ENCODE data around the gene TLE4.
"Not testable (repeated sequence)": the region's sequence is repeated elsewhere in the genome, so short reads cannot be mapped to it uniquely, and the experiment has no call there.

Gene TLE4

DNA sequence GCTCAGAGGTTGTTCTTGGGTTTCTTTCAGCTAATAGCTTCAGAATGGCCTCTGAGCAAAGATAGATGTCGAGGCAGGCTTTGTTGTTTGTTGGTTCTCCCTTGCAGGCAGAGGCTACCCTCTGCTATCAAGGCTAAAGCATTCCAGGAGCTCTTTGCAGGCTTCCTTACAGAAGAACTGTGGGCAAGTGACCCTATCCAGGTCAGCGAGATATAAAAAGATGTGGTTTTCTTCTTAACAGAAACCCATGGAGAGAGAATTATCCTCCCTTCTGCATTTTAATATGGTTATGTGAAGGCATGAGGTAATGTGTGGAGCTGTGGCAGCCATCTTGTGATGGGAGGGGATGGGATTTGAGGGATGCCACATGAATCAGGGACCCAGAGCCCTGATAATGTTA, 67.0 kb downstream of the TLE4 start:
- no peak for DNase-seq

DNA sequence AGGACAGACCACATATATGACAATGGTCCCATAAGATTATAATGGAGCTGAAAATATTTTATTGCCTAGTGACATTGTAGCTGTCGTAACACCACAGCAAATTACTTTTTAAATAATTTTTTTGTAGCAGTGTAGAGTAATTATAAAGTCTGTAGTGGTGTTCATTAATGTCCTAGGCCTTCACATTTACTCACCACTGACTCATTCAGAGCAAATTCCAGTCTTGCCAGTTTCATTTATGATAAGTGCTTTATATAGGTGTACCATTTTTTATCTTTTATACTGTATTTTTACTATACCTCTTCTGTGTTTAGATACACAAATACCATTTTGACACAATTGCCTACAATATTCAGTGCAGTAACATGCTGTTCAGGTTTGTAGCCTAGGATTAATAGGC, 67.6 kb downstream of the TLE4 start:
- DNase-seq = no peak

DNA sequence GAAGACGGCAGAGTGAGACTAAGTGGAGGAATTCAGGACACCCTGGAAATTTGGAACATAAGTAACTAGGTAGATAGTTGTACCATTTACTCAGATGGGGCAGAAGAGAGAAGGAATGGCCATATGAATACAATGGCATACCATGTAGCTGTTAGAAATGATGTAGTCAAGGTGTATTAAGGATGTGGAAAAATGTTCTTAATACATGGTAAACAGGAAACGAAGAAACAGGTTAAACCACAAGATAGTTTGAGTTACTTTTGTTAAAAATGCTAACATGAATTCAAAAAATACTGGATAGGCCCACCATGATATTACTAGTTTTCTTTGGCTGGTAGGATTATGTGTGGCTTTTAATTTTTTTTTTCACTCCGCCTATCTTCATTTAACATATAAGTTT, 68.3 kb downstream of the TLE4 start:
- DNase-seq = not testable (repeated sequence)

DNA sequence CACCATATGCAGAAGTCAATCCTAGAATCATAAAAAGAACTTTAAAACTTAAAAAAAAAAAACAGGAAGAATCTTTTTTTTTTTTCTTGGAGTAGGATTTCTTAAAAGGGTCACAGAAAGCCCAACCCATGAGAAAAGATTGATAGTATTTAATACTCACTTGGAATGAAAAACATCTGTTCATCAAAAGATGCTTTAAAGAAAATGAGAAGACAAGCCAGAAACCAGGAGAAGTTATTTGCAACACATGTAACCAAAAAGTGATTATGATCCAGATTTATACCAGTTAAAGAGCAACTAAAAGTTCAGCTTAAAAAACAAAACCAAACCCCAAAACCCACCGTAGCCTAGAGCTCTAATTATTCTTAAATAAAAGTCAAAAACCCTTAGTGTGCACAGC, 69.3 kb downstream of the TLE4 start:
- DNase-seq = no peak

DNA sequence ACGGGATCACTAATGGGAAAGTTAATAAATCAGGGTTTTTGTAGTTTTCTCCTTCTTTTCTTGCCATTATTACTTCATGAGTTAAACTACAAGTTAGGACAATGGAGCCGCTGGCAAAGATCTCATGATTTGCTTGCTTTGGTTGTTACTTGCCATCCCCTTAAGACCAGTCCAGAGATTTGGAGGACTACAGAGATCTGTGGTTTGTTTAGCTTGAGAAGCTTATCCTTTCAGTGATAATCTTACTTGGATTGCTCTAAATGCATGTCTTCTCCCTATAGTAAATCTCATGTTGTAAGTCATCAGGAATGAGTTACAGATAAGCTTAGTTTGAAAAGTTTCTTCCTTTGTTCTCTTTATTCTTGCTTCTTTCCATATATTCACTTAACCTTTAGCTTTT, 70.9 kb downstream of the TLE4 start:
- no peak for DNase-seq

DNA sequence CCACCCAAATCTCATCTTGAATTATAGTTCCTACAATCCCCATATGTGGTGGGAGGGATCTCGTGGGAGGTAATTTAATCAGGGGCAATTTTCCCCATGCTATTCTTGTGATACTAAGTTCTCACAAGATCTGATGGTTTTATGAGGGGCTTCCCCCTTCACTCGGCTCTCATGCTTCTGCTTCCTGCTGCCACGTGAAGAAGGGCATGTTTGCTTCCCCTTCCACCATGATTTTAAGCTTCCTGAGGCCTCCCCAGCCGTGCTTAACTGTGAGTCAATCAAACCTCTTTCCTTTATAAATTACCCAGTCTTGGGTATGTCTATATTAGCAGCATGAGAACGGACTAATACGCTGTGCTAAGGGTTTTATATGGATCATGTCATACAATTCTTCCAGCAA, 72.3 kb downstream of the TLE4 start:
- no peak for DNase-seq

DNA sequence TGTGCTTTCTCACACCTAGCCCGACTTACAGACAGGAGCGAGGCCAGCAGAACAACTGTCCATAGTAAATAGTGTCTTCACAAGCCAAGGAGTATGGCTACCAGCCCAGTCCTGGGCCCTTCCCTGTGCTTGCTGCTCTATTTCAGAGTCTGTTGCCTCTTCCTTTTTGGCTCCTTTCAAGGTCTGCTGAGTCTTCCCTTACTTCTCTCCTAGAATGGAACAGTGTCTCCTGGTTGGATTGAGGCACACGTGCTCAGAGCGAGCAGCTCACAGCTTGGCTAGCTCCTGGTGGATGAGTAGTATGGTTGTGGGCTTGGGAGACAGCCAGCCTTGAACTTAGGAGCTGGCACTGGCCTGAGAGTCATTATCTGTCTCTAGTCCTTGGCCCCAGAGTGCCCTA, 72.8 kb downstream of the TLE4 start:
- no peak for DNase-seq

DNA sequence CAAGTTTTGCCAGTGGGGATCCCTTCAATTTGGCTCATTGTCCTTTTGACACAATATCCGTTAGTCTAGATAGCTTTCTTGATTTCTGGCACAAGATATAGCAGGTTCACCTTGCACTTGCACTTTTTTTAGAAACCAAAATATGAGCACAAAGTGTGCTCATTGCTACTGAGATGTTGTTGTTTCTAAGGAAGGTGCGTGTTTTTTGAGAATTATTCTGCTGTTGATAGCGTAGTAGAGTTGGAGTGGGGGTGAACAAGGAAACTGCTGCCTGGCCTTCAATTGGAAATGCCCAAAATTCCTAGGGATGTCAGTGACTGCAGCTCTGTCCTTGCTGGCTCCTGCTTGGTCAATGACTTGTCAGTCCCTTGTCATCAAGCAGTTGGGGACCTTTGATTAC, 73.3 kb downstream of the TLE4 start:
- no peak for DNase-seq

DNA sequence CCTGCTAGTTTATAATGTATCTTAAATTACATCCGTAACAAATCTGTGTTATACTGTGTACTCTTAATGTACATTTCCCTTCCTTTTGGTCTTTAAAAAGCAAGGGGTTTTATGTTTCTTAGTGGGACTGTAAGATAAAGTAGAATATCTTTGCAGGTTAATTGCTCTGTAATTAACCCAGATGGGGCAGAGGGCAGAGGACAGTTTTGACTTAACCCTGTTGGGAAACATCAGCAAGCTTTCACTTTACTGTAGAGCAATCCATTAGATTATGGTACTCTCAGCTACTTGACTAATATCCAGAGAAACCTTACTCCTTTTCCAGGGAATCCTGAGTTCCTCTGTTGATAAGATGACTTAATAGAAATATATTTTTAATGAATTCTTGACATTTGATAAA, 74.3 kb downstream of the TLE4 start:
- DNase-seq = no peak

DNA sequence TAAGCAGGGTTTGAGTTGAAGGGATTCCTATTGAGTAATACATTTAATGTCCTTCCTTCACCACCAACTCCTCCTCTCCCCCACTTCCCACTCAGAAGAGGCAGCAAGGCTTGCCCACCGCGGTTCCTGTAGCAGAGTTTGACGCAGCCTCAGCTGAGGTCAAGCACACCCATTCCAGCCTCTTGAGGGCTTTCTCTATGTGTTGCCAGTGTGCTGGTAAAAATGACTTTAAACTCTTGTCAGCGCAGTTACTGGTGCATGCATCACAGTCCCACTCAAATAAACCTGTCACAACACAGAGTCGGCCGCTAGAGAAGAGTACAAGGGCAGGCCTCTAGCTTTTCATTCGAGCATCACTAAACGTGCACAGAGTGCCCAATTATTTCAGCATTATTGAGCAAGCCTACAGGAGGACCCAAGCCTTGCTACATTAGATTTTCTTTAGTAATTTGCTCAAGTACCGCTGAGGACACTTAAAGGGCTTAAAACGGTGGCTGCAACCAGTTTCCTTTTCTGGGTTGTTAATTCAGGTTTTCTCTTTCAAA, 79.6 kb downstream of the TLE4 start:
- no peak for DNase-seq

DNA sequence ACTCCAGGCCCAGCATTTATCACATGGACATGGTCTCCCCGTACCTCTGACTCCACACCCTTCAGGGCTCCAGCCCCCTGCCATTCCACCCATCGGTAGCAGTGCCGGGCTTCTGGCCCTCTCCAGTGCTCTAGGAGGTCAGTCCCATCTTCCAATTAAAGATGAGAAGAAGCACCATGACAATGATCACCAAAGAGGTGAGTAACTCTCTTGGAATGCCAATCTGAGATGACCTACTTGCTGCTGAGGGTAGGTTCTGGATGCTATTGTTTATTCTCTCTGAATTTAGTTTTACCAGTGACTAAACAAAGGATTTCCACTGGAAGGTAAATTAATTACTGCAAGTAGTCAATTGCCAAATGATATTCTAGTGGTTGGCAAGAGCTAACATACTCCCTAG, 80.8 kb downstream of the TLE4 start:
- no peak for DNase-seq

DNA sequence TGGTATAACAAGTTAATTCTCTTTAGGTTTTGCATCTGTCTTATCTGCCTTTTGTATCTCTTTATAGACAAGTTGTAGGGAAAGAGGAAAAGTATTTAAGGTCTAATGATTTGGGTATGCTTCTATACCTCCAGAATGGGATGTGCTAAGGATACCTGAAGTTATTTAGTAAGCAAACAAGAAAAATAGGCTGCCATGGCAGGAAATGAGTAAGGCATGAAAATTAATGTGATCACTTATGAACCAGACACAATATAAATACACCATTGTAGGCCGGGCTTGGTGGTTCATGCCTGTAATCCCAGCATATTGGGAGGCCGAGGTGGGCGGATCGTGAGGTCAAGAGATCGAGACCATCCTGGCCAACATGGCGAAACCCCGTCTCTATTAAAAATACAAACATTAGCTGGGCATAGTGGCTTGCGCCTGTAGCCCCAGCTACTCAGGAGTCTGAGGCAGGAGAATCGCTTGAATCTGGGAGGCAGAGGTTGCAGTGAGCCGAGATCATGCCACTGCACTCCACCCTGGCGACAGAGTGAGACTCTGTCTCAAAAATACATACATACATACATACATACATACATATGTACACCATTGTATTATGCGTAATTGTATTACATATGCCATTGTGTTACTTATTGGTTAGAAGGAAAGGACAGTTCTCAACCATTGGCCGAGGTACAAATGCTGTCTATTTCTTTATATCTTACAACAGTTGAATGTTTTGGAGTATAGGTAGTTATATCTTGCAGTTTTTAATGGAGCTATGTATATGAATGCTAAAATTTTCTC, 83.0 kb downstream of the TLE4 start:
- DNase-seq = not testable (repeated sequence)

DNA sequence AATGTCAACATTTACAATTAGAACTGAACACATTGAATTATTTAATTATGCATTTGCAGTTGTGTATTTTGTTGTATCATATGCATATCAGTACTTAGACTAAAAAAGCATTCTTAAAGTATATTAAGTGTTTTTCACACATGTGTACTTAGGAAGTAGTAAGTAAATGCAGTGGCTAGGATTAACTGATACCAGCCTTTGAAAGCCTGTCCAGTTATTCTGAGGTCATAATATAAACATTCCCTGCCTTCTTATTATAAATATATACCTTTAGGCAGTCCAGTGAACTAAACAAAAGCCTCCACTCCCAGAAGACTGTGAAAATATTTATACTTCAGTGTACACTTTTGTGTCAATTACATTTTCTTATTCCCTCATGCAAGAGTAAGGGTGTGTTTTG, 83.8 kb downstream of the TLE4 start:
- no peak for DNase-seq

DNA sequence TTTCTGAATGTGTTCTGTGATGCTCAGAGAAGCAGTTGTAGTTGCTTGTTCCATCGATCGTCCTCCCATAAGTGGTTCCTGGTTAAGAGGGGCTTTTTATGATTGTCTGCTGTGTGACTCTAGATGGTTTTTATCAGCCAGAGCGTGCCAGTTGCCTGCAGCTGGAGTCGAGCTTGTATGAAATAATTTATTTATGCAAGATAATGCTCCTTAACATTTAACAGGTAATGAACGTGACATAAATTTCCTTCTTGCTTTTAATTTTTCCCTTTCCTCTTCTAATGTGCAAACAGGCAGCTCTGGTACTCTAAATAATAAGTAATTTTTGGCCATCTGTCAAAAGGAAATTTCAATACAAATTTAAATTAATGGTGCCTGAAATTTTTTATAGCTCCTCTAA, 84.4 kb downstream of the TLE4 start:
- DNase-seq = no peak

DNA sequence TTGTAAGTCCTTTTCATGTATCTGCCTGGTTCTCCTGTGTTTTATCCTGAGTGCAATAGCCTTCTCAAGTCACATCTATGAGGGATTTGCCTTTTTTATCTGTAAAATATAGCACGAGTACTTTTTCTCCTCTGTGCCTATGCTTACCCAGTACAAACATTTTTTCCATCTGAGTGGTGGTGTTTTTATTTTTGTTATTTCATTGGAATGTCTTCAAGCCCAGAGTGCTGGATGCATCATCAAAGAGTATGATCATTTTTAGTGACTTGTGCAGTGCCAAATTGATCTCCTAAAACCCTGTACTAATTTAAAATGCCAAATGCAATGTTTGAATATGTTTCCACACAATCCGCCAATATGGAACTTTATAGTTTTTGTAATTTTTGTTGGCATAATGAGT, 86.1 kb downstream of the TLE4 start:
- no peak for DNase-seq

DNA sequence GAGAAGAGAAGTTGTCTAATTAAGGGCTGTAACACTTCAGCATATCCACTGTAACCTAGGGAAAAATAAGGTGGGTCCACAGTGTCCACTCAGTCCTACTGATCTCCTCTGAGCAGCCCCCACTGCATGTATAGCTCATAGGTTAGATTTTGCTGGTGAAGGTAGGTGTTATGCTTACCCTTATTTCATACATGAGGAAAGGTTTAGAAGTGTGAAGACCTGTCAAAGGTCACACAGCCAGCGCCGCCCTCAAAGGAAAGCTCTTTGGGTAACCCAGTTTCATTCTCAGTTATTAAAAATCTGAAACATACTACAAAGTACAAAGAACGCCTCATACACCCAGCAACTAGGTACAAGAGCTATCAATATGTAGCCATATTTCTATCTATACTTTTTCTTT, 87.2 kb downstream of the TLE4 start:
- DNase-seq = no peak

DNA sequence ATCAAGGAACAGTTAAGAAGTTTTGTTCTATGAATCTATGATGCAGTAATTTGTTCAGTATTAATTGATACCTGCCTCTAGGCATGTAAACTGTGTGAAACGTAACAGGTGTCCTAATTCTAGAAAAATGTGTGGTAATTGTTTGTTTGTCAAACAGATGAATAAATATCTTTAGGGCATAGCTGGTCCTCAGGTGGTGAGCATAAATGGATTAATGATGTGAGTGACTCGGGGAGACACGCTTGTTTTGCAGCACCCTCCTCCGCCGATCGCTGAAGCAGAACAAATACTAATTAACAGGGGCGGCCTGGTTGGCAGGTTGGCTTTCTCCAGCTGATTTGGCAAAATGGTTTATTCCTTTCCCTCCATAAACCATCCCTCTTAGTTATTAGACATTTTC, 88.8 kb downstream of the TLE4 start:
- no peak for DNase-seq

DNA sequence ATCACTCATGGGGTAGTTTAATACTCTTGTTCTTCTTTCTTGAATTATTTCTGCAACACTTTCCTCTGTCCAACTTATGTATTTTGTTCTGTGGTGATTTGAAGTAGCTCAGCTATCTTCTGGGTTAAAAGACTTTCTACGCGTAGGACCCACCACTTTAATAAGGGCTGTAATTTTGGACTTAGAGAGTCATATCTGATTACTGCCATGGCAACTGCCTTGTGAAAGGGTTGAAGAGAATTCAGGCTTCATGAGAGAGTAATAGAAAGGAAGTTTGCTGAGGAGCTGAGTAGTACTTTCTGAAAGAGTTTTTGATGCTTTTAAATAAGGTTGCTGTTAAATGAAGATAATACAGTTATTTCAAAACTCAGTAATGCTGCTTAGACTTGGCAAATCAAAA, 89.5 kb downstream of the TLE4 start:
- DNase-seq = no peak

DNA sequence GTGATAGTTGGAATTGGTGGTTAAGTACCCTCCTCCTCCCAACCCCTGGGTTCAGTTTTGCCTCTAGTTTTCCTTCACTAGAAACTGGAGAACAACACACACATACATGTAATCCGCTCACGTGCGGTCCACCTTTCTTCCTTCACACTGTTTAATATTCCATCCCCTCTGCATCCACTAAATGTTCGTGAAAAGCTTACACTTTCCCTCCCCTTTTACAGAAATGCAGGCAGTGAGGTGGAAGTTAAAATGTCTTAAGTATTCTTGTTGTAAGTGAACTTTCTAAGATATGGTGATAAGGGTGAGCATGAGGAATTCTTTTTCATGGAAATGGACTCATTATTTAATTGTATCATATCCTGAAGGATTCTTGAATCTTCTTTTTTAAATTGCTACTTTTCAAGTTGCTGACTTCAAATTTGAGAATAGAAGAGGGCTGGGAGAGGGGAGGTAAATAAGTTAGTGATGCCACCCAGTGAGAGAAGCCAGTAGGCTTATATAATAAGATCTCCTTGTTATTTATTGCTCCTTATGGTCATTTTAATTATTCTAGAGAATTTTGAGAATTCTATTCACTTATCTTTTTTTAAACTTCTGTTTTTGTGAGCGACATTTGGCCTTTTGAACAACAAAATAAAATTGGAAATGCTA, 90.2 kb downstream of the TLE4 start:
- no peak for DNase-seq

DNA sequence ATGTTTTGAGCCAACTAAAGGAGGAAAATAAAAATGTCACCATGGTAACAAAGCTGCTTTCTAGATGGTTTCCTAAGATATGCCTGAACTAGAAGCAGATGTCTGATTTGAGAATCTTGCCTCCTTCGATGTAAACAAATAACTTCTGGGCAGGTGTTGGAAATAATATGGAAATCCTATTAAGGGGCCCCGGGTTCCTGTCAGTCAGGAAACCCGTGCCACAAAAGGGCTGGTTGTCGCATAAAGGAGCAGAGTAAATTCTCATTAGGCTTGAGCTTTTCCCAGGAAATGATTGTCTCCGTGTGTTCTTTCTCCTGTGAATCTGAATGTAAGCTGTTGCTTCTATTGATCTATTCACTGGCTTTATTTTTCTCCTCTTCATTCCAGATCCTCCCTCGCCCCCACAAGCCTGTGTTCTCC, 90.8 kb downstream of the TLE4 start:
- no peak for DNase-seq

DNA sequence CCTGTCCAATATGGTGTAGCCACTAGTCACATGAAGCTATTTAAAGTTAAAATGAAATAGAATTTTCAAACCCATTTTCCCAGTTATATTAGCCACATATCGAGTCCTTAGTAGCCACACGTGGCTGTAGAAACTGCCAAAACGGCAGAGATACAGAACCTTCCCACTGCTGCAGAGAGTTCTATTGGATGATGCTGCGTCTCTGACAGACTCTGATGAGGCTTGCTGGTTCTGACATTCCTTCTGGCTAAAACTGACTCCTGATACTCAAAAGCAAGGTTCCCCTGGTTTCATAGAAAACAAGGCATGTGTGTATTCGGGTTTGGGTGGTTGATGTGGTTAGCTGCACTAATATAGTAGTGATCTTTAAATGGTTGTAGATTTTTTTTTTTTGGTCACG, 91.5 kb downstream of the TLE4 start:
- no peak for DNase-seq

DNA sequence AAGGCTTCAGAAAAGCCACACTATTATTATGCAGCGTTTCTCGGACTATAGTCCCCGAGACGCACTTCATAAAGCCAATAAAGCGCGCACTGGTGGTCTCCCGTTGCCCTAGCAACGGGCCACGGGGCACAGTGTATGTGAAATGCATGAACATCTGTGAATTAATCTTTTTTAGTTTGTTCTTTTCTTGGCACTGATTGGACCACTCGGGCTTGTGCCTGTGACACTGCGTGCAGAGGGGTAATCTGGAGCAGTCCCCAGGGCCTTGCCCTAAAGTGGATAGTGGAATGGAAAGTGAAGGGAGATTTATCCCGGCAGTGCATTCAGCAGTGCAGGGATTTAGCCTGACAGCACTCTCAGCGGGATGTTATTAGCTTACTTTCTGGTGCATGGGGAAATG, 92.1 kb downstream of the TLE4 start:
- DNase-seq = no peak

DNA sequence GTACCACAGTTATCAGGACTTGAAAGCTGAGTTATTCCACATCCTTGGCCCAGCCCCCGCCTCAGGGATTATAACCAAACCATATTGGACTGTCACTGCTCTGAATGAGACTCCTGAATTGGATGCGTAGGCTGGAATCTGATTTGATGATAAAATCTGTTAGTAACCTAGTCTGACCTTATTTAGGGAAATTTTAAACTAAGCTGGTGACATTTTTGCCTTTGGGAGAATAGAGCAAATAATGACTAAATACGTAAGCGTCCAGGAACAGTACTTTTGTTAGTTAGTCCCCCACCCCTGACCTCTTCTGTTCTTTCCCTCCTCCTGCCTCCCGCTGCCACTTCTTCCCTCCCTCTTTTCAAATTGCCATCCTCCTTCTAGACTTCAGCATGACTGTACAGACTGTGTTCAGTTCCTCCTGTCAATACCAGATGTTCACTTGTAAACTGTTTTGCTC, 92.6 kb downstream of the TLE4 start:
- no peak for DNase-seq

DNA sequence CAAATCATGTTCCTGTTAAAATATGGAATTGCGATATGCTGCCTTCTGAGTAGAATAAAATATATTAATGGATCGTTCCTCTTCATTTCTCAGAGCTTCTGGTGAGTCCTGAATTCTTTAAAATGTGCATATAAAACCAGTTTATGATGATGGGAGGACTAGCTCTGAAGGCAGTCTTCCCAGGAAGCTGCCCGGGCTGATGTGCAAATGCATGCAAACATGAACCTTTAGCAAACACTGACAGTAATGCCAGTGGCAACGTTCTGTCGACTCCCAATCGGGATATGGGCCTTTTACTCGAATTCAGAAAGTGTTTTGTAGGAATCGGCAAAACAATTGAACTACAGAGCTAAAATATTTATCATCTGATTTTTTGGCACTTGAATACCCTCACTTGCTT, 93.6 kb downstream of the TLE4 start:
- no peak for DNase-seq

DNA sequence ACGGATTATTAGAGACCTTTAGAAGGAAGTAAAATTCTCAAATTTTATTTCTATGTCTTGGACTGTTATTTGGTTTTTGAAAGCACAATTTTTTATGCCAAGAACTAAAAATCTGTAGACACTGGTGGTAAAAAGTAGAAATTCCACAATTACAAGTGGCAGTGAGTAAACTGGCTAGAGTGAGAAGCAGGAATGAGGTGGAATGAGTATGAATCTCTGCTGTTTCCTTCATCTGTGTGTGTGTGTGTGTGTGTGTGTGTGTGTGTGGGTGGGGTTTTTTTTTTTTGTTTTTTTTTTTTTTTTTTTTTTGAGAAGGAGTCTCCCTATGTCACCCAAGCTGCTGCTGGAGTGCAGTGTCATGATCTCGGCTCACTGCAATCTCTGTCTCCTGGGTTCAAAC, 94.2 kb downstream of the TLE4 start:
- DNase-seq = no peak
